ENCODE measurements around the gene CALCOCO1.
"Not testable (repeated sequence)": the region's sequence is repeated elsewhere in the genome, so short reads cannot be mapped to it uniquely, and the experiment has no call there.

The CALCOCO1 gene

GRCh38 chr12:53727310-53728041 lies at the start of gene CALCOCO1:
TSS of gene CALCOCO1 (minus strand) at chr12:53727452. CDS start at chr12:53725242, 2,210 bp downstream.
- peak; percentile 97 to 98 for DNase-seq

- no peak for DNase-seq
Measured at GRCh38 chr12:53776872-53777271, 49.6 kb upstream of the CALCOCO1 start.

GRCh38 chr12:53775478-53776145 lies 48.4 kb upstream of the CALCOCO1 start:
- no peak for DNase-seq

GRCh38 chr12:53770281-53770680 lies 43.0 kb upstream of the CALCOCO1 start:
- DNase-seq: no peak

GRCh38 chr12:53768976-53769375 lies 41.7 kb upstream of the CALCOCO1 start:
- DNase-seq: no peak

GRCh38 chr12:53766881-53767280 lies 39.6 kb upstream of the CALCOCO1 start:
- DNase-seq: no peak

- no peak for DNase-seq
Measured at GRCh38 chr12:53765891-53766290, 38.6 kb upstream of the CALCOCO1 start.

GRCh38 chr12:53764615-53765014 lies 37.4 kb upstream of the CALCOCO1 start:
- no peak for DNase-seq

GRCh38 chr12:53762793-53763192 lies 35.5 kb upstream of the CALCOCO1 start:
- DNase-seq: not testable (repeated sequence)

- DNase-seq: no peak
Measured at GRCh38 chr12:53761306-53761705, 34.1 kb upstream of the CALCOCO1 start.

GRCh38 chr12:53759261-53759660 lies 32.0 kb upstream of the CALCOCO1 start:
- no peak for DNase-seq

- no peak for DNase-seq
Measured at GRCh38 chr12:53758730-53759103, 31.5 kb upstream of the CALCOCO1 start.

GRCh38 chr12:53758081-53758729 lies 31.0 kb upstream of the CALCOCO1 start:
- no peak for DNase-seq

GRCh38 chr12:53757101-53757770 lies 30.0 kb upstream of the CALCOCO1 start:
- peak; percentile 81 to 82 for DNase-seq

GRCh38 chr12:53756300-53757100 lies 29.2 kb upstream of the CALCOCO1 start:
- DNase-seq: no peak

- no peak for DNase-seq
Measured at GRCh38 chr12:53755893-53756292, 28.6 kb upstream of the CALCOCO1 start.

- no peak for DNase-seq
Measured at GRCh38 chr12:53755451-53755891, 28.2 kb upstream of the CALCOCO1 start.

GRCh38 chr12:53754633-53755264 lies 27.5 kb upstream of the CALCOCO1 start:
- no peak for DNase-seq

GRCh38 chr12:53754188-53754585 lies 26.9 kb upstream of the CALCOCO1 start:
- DNase-seq: no peak

- DNase-seq: no peak
Measured at GRCh38 chr12:53752621-53753020, 25.4 kb upstream of the CALCOCO1 start.

- DNase-seq: no peak
Measured at GRCh38 chr12:53752192-53752601, 24.9 kb upstream of the CALCOCO1 start.
